Activated T-cell treated with anti-CD3 and anti-CD28 coated beads for 1 hour (primary cell): ENCODE results near the gene SF1.

ENCODE experiments used
- DNase-seq: peaks from one replicate; pipeline ENCODE4 v3.0.0-alpha.2; 2020; ENCODE audit warnings: low read depth

The SF1 gene

DNA sequence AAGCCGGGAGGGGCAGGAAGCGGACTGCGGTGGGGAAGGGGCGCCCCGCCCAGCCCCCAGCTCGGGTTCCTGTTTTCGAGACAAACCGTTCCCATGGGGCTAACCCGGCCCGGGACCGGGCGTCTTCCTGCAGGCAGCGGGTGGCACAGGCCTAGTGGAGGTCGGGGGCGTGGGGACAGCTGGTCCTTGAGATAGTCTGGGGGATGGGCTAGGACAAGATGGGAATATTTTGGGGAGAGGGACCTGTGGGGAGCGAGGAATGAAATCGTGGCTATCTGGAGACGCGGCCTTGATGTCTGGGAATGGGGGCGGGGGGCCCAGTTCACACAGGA lies 33.2 kb downstream of the SF1 start:
- peak; percentile 76 for DNase-seq

- DNase-seq = no peak
Measured at GRCh38 chr11:64744544-64745188, 33.7 kb downstream of the SF1 start.

GRCh38 chr11:64743591-64744543 lies 34.5 kb downstream of the SF1 start, which contains the start of gene RASGRP2:
TSS of gene RASGRP2 (minus strand) at chr11:64744142. CDS start at chr11:64742866, 1,276 bp downstream.
- DNase-seq = peak; percentile 92

GRCh38 chr11:64742889-64743590 lies 35.3 kb downstream of the SF1 start:
- peak; percentile 67 for DNase-seq

DNA sequence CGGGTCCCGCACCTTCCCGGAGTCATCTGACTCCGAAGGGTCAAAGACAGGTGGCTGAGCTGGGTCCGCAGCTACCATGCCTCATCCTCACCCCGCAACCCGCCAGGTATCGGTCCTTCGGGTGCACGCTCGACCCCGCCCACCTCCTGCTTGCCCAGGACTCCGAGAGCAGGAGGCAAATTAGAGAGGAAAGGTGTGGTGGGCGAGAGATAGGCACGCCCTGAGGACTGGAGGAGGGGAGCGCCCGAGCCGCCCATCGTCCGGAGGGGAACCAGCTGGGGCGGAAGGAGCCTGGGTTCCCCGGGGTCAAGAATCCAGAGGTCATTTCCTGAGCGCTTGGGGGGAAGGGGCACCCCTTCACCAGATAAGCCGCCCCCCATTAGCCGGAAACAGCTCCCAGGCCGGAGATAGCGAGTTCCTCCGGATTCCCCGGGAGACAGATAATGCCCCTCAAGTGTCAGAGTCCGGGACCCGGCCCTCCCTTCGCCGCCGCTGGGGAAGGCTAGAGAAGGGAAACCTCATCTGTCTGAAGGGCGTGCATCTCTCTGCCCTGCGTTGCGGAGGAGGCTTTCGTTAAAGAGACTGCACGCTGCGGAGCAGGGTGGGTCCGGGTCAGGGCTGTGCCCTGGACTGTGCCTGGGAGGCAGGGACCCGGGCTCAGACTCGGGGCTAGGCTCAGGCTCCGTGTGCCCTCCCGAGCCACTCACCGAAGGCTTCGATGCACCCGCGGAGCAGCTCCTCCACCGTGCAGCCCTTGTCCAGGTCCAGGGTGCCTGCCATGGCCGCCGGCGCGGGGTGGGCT lies 36.1 kb downstream of the SF1 start:
- DNase-seq = no peak

DNA sequence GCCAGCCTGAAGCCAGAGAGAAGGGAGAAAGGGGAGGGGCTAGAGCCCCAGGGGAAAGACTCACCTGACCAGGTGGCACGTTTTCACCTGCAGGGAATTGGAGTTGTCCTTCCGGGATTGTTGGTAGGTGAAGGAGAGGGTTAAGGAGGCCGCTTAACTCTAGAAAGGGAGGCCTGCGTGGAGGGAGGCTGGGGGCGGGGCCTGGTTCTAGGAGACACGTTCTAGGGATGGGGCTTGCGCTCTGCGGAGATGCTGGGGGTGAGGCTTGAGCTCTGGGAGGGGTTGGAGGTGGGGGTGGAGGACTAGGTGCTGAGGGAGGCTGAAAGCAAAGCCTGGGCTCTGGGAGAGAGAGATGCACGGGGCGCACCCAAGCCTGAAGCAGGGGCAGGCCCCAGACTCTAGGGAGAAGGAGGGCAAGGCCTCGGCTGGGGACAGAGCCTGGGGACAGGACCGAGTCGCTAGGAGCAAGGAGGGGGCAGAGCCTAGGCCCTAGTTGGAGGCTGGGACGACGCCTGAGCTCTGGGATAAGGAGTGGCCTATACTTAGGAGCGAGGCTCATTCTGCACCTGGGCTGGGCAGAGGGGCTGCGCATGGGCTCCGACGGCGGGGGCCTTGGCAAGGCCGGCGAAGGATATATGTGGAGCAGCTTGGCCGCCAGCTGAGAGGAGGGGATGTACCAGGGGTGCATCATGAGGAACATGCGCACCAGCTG lies 36.8 kb downstream of the SF1 start:
- no peak for DNase-seq

DNA sequence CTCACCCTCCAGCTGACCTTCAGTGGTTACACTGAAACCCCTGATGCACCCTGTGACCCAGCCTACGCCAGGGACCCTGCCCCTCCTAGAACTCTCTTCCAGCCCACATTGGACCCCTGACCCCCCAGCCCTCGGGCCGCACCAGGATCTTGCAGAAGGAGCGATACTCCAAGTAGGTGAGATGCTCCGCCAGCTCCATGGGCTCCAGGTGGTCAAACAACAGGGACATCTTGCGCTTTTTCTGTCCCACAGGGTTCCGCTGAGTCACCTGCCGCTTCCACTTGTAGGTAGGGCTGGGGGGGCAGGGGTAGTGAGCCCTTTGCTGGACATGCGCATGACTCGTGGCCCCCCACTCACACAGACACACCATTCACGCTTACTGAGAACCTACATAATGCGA lies 38.5 kb downstream of the SF1 start:
- no peak for DNase-seq

DNA sequence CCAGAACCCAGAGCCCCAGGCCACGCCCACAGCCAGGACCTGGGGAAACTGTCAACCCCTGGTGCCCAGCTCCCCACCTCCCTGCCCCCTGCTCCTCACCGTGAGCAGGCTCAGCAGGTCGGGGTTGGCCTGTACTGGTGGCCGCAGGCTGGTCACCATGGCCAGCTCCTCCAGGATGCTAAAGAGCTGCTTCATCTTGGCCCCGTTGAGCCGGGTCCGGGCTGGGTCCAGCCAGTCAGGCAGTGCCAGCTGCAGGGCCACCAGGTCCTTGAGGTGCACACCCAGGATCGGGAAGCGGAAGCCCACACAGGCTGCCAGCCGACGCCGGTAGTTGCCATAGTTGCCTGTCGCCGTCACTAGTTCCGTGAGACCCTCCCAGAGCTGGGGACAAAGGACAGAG lies 41.7 kb downstream of the SF1 start:
- no peak for DNase-seq

- no peak for DNase-seq
Measured at GRCh38 chr11:64735725-64736259, 42.5 kb downstream of the SF1 start.

DNA sequence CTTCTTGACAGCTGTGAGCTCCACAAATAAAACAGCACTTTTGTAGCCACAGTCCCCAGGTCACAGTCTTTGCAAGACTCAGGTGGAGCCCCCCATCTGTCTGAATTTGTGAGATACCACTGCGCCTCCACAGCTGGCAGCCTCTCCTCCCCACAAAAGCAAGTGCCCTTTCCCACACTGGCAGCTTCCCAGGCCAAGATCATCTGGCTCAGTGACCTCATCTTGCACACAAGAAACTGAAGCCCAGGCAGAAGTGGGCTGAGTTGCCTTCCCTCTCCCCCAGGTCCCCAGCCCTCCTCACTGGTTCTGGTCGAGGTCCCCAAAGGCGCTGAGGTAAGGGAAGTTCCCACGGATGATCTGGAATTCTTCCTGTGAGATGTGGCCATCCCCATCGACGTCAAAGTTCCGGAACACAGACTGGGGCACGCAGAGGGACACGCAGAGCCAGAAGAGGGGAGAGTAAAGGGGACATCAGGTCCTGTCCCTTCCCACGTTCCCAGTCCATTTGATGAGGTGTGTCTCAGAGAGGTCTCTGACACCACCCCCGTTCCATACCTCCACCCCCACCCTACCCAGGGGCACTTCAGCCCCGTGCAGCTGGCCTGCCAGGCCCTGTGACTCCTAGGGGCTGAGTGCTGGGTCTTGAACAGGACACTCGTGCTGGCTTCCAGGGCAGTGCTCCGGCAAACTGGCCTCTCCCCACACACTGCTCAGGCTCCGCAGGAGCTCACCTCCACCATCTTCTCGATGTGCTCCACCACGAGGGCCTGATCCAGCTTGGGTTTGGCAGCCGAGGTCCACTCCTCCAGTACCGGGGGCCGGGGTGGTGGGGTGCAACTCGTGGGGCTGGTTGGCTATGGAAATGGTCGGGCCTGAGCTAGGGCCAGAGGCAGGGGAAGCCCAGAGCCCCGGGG lies 43.3 kb downstream of the SF1 start:
- DNase-seq = no peak

- no peak for DNase-seq
Measured at GRCh38 chr11:64731601-64732000, 46.7 kb downstream of the SF1 start.

DNA sequence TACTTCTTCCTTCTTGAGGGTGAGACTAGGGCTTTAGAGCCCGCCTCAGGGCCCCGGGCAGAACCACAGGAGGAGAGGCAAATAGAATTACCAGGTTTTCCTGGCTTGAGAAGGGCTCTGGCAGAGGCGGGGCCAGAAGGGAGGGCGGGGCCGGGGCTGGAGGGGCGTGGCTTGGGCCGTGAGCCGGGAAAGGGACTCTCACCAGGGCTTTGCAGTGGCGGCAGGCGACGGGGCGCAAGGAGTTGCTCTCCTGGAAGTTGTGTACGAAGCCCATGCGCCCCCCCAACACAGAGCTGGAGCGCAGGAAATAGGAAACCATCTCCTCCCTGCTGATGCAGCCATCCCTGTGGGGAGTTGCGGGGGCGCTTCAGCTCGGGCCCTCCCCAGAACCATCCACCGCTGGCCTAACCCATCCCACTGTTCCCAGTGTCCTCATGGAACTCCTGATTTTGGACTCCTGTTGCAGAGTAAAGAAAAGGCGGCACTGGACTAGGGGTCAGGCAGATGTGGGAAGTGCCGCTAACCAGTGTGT lies 48.4 kb downstream of the SF1 start:
- DNase-seq = no peak

- no peak for DNase-seq
Measured at GRCh38 chr11:64728757-64729365, 49.5 kb downstream of the SF1 start.

DNA sequence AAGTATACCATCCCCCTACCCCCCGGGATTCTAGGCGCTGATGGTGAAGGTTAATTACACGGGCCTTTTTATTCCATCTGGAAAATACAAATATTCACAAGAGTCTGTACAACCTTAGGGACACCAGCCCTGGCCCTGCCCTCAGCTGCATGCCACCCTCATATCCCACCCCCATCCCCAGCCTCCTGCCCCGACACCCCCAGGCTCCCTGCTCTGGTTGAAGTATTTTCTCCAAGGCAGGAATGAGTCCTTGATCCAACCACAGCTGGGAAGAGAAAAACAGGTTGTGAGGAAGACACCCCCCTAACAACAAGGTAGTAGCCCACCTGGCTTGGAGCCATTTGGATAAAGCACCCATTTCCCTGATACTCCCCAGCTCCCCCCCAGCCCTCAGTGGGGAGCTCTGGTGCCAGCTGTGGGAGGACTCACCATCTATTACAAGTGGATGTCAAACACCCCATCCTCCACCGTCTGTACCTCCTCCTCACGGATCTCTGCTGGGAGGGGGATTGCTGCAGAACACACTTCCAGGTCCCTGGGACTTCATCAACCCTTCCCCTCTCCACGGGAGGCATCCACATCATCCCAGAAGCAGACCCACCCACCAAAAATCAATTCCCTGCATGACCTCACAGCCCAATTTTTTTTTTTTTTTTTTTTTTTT lies 51.3 kb downstream of the SF1 start:
- no peak for DNase-seq

GRCh38 chr11:64726211-64726641 lies 52.1 kb downstream of the SF1 start:
- no peak for DNase-seq

GRCh38 chr11:64724863-64725532 lies 53.3 kb downstream of the SF1 start:
- no peak for DNase-seq

- no peak for DNase-seq
Measured at GRCh38 chr11:64723907-64724862, 54.2 kb downstream of the SF1 start.
